ENCODE measurements around the gene FN1. TPM values are rescaled to one million over a fixed set of nuclear protein-coding genes. Genes with fewer than 3 reads are reported as not detected.

The FN1 gene
- total and polyA plus RNA-seq, 2 of the 8 experiments (the other 6 are each of a cell fraction or from before 2014, with no cell fraction given) = 42.9 to 109 TPM

GRCh38 chr2:215460682-215461382 is 25.0 kb upstream of the FN1 start (continued):
- TF ChIP-seq ATF3 (IDR thresholded peaks at IDR 0.05; ENCODE audit: insufficient read depth, low read depth, low read length) (no peak), CTCF (IDR thresholded peaks at IDR 0.05; ENCODE audit: control extremely low read depth in 1 of 3, insufficient read depth in 1 of 3, low read depth in 1 of 3, low read length in 3 of 3) (no peak), KDM1A (IDR thresholded peaks at IDR 0.05; ENCODE audit: borderline replicate concordance, low read length) (no peak), TEAD4 (IDR thresholded peaks at IDR 0.05; ENCODE audit: low read depth, low read length) (no peak), POLR2A (IDR thresholded peaks at IDR 0.05; ENCODE audit: control extremely low read depth in 1 of 2, low read depth in 2 of 2, low read length in 2 of 2) (no peak), SRF (IDR thresholded peaks at IDR 0.05; ENCODE audit: low read depth, low read length) (no peak)
